Measurements from ENCODE around the gene C16orf95. TPM values are rescaled to one million over a fixed set of nuclear protein-coding genes. Genes with fewer than 3 reads are reported as not detected.

C16orf95 gene
- total RNA-seq, 1 experiment from 2014 or later: 3.8 TPM

DNA sequence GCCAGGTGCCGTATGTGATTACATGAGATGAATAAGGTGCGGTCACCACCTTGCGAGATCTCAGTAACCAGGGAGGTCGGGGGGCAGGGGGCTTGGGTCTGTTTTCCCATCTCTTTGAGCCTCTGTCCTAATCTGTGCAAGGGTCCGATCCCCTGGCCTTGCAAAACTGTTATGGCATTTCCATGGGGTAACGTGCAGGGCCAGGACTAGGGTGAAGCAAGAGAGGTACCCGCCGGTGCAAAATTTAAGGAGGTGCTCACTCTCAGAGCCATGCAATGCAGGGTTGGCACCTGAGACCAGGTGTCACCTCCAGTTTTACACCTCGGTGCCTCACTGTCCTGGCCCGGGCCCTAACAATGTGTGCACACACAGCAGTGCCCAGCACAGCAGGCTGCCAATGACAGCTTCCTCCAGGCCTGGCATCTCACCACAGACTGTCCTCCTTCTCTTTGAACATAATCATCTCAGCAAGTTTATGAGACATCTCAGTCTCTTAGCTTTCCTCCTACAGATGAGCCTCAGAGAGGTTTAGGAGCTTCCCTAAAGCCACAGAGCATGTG, 43.6 kb downstream of the C16orf95 start:
- intact Hi-C loops (cut with micrococcal nuclease; ENCODE audit: unreplicated experiment): no loop called here
- H3K9me3 Mint-ChIP-seq (ENCODE audit: low read depth, unreplicated experiment): no peaks in the 10 kb centered on the region
- CTCF ChIA-PET: interaction anchor here (0.6 kb wide), 1 partner anchor 697 kb away, joined by 5 read pairs; no protein-coding TSS in a partner anchor

GRCh38 chr16:87271256-87271655, 45.9 kb downstream of the C16orf95 start:
- H3K4me1 Mint-ChIP-seq (ENCODE audit: low read depth, unreplicated experiment): no peaks in the 10 kb centered on the region
- no peaks in the 10 kb centered on the region for H3K36me3 Mint-ChIP-seq (ENCODE audit: insufficient read depth, unreplicated experiment)
- intact Hi-C loops (cut with micrococcal nuclease; ENCODE audit: unreplicated experiment): no loop called here
- H3K9me3 Mint-ChIP-seq (ENCODE audit: low read depth, unreplicated experiment): no peaks in the 10 kb centered on the region
- TF ChIP-seq CTCF (IDR thresholded peaks at IDR 0.05; ENCODE audit: unreplicated experiment): no peak
- no peak overlapping the region for H3K4me3 Mint-ChIP-seq (ENCODE audit: low read depth, unreplicated experiment)
- H3K27me3 Mint-ChIP-seq (ENCODE audit: unreplicated experiment): peaks cover 7% of the 10 kb centered on the region
- no TSS peak for BruUV-seq (replicated peaks)
- no peak overlapping the region for H3K27ac Mint-ChIP-seq (ENCODE audit: unreplicated experiment)
- CTCF ChIA-PET: no interaction called here
- no peak for DNase-seq

More for the DNA sequence above, 43.6 kb downstream of the C16orf95 start:
- Mint-ChIP-seq H3K4me1 (ENCODE audit: low read depth, unreplicated experiment) (peaks cover 3% of the 10 kb centered on the region), H3K36me3 (ENCODE audit: insufficient read depth, unreplicated experiment) (no peaks in the 10 kb centered on the region), H3K27me3 (ENCODE audit: unreplicated experiment) (peaks cover 30% of the 10 kb centered on the region), H3K4me3 (ENCODE audit: low read depth, unreplicated experiment) (no peak overlapping the region), H3K27ac (ENCODE audit: unreplicated experiment) (no peak overlapping the region)
- BruUV-seq (replicated peaks): no TSS peak
- TF ChIP-seq CTCF (IDR thresholded peaks at IDR 0.05; ENCODE audit: unreplicated experiment): no peak
- DNase-seq: no peak

- no peaks in the 10 kb centered on the region for H3K36me3 Mint-ChIP-seq (ENCODE audit: insufficient read depth, unreplicated experiment)
- peaks cover 3% of the 10 kb centered on the region for H3K9me3 Mint-ChIP-seq (ENCODE audit: low read depth, unreplicated experiment)
- H3K4me1 Mint-ChIP-seq (ENCODE audit: low read depth, unreplicated experiment): peaks cover 10% of the 10 kb centered on the region
- DNase-seq: no peak
- H3K27ac Mint-ChIP-seq (ENCODE audit: unreplicated experiment): no peak overlapping the region
- no peak for TF ChIP-seq CTCF (IDR thresholded peaks at IDR 0.05; ENCODE audit: unreplicated experiment)
- no peak overlapping the region for H3K4me3 Mint-ChIP-seq (ENCODE audit: low read depth, unreplicated experiment)
- intact Hi-C loops (cut with micrococcal nuclease; ENCODE audit: unreplicated experiment): no loop called here
- no TSS peak for BruUV-seq (replicated peaks)
- H3K27me3 Mint-ChIP-seq (ENCODE audit: unreplicated experiment): no peaks in the 10 kb centered on the region
- CTCF ChIA-PET: interaction anchor here (0.6 kb wide), 1 partner anchor 97 kb away, joined by 5 read pairs; no protein-coding TSS in a partner anchor
Observed at GRCh38 chr16:87267566-87267965, 49.6 kb downstream of the C16orf95 start.

- intact Hi-C loops (cut with micrococcal nuclease; ENCODE audit: unreplicated experiment): no loop called here
- Mint-ChIP-seq H3K27ac (ENCODE audit: unreplicated experiment) (no peak overlapping the region), H3K27me3 (ENCODE audit: unreplicated experiment) (no peaks in the 10 kb centered on the region), H3K4me3 (ENCODE audit: low read depth, unreplicated experiment) (no peak overlapping the region), H3K36me3 (ENCODE audit: insufficient read depth, unreplicated experiment) (no peaks in the 10 kb centered on the region), H3K4me1 (ENCODE audit: low read depth, unreplicated experiment) (peaks cover 12% of the 10 kb centered on the region), H3K9me3 (ENCODE audit: low read depth, unreplicated experiment) (peaks cover 3% of the 10 kb centered on the region)
- TF ChIP-seq CTCF (IDR thresholded peaks at IDR 0.05; ENCODE audit: unreplicated experiment): no peak
- no TSS peak for BruUV-seq (replicated peaks)
- CTCF ChIA-PET: no interaction called here
- DNase-seq: no peak
Observed at GRCh38 chr16:87266846-87267245, 50.3 kb downstream of the C16orf95 start.

All from Calu3 (cell line).